A673 (cell line): ENCODE results near the gene LIPK. TPM values are rescaled to one million over a fixed set of nuclear protein-coding genes. Genes with fewer than 3 reads are reported as not detected.

Source experiments
- Bru-seq: library from RNA; stranded (reverse); fragments of 400-500 nt; gene quantifications from one replicate; lab custom pipeline; 2021; lab: Mats Ljungman, UMichigan
- BruChase-seq, 2 experiments: library from RNA; stranded (reverse); fragments of 400-500 nt; gene quantifications; one replicate each; lab custom pipeline; 2021; lab: Mats Ljungman, UMichigan
- BruUV-seq: library from RNA; stranded (reverse); fragments of 400-500 nt; replicated peaks from 2 replicates; lab custom pipeline; 2021; lab: Mats Ljungman, UMichigan
- CTCF ChIA-PET: fragments of 300-600 bp; sonication (Branson Sonifier 250); formaldehyde crosslinking; loops from one replicate; lab custom pipeline; 2022; ENCODE audit warnings: antibody characterized with exemption; lab: Charles Lee
- POLR2A ChIA-PET: fragments of 300-600 bp; sonication (Branson Sonifier 250); formaldehyde crosslinking; loops from one replicate; lab custom pipeline; 2022; ENCODE audit warnings: antibody characterized with exemption; ENCODE audit not compliant: low non-redundant PET; lab: Charles Lee
- DNase-seq: peaks from one replicate; pipeline ENCODE4 v3.0.0-alpha.2; 2015; ENCODE audit warnings: low spot score
- H3K27ac ChIP-seq: fragments of 200-600 bp; sonication (generic); 2 replicates; pipeline ENCODE4 v1.5.1; 2016; ENCODE audit warnings: mixed run types, low read depth, mild to moderate bottlenecking, mixed read lengths, antibody characterized with exemption, low read length; ENCODE audit not compliant: poor library complexity, severe bottlenecking
- H3K27me3 ChIP-seq: fragments of 200-600 bp; sonication (generic); replicated peaks from 2 replicates; pipeline ENCODE4 v1.6.1; 2017; ENCODE audit warnings: mixed run types, low read depth, mild to moderate bottlenecking, mixed read lengths, antibody characterized with exemption, low read length; ENCODE audit not compliant: insufficient read depth, poor library complexity
- H3K36me3 ChIP-seq: fragments of 200-600 bp; sonication (generic); 2 replicates; pipeline ENCODE4 v1.6.1; 2016; ENCODE audit warnings: mixed run types, mild to moderate bottlenecking, mixed read lengths, antibody characterized with exemption, low read length; ENCODE audit not compliant: insufficient read depth, poor library complexity, severe bottlenecking
- H3K4me1 ChIP-seq: fragments of 200-600 bp; sonication (generic); 2 replicates; pipeline ENCODE4 v1.6.1; 2017; ENCODE audit warnings: mixed run types, mild to moderate bottlenecking, mixed read lengths, antibody characterized with exemption, low read length; ENCODE audit not compliant: insufficient read depth, poor library complexity, severe bottlenecking
- H3K4me3 ChIP-seq: fragments of 200-600 bp; sonication (generic); 2 replicates; pipeline ENCODE4 v1.5.1; 2016; ENCODE audit warnings: low read depth, mixed run types, mild to moderate bottlenecking, mixed read lengths, low read length; ENCODE audit not compliant: poor library complexity, severe bottlenecking
- H3K9me3 ChIP-seq: fragments of 200-600 bp; sonication (generic); 2 replicates; pipeline ENCODE4 v1.6.1; 2016; ENCODE audit warnings: mixed run types, low read depth, mild to moderate bottlenecking, mixed read lengths, antibody characterized with exemption, low read length; ENCODE audit not compliant: poor library complexity, severe bottlenecking
- CTCF ChIP-seq: fragments of 300-800, 200-600 bp; sonication (generic); conservative IDR thresholded peaks from 2 replicates; pipeline ENCODE4 v1.5.1; 2017; ENCODE audit warnings: low read depth, mild to moderate bottlenecking, antibody characterized with exemption, low read length, moderate library complexity, mixed read lengths
- EZH2 ChIP-seq: fragments of 200-600 bp; sonication (generic); IDR thresholded peaks from 2 replicates; pipeline ENCODE4 v1.6.1; 2017; ENCODE audit warnings: borderline replicate concordance, low read depth, mild to moderate bottlenecking, mixed read lengths, antibody characterized with exemption, low read length; ENCODE audit not compliant: poor library complexity, severe bottlenecking
- intact Hi-C: fragments of 100-400 bp; cut with micrococcal nuclease; formaldehyde crosslinking; loops from one replicate; pipeline ENCODE4 v1.10.0; 2022; ENCODE audit not compliant: unreplicated experiment
- long read RNA-seq: library from polyadenylated mRNA; stranded (forward); transcript quantifications from one replicate; pipeline ENCODE4 v2.0.0, GENCODE V29; 2022
- total RNA-seq: library from RNA; stranded (reverse); gene quantifications from 2 replicates; pipeline ENCODE4 v1.2.3, GENCODE V29; 2021

Gene LIPK, protein sequence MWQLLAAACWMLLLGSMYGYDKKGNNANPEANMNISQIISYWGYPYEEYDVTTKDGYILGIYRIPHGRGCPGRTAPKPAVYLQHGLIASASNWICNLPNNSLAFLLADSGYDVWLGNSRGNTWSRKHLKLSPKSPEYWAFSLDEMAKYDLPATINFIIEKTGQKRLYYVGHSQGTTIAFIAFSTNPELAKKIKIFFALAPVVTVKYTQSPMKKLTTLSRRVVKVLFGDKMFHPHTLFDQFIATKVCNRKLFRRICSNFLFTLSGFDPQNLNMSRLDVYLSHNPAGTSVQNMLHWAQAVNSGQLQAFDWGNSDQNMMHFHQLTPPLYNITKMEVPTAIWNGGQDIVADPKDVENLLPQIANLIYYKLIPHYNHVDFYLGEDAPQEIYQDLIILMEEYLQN
- total RNA-seq (not detected in 2 replicates), Bru-seq, nascent RNA (not detected), BruChase-seq, experiment 1, labeled RNA remaining after a 2-hour chase (not detected), BruChase-seq, experiment 2, labeled RNA remaining after a 6-hour chase (not detected)
- long read RNA-seq, result 0 reads

DNA sequence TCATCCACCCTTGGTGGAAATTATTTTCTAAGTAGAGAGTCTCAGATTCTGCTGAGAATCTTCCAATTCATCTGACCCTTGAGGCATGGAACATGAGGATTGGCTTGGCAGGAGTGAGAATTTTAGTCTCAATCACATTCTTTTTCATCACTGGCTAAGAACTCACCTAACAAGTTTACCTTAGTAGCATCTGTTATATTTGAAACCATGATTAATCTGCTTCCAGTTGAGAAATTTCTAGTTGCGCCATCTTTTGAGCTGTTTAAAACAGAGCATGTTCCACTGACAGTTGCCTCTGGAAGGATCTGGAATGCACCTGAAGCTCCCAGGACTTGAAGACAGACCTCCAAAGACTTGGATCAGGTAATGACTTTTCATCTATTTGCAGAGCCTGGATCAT is at the start of gene LIPK:
TSS of gene LIPK (plus strand) at position 292 of the 400 bp plus-strand sequence. CDS start 18,295 bp downstream, outside the sequence.
- no peak for TF ChIP-seq CTCF
- TF ChIP-seq EZH2, result no peak
- intact Hi-C loops, result no loop called here
- H3K36me3 ChIP-seq, result no peaks in the 10 kb centered on the region
- H3K27ac ChIP-seq, result no peak within 1 kb of the TSS
- POLR2A ChIA-PET, result no interaction called here
- H3K4me1 ChIP-seq, result no peaks in the 10 kb centered on the region
- BruUV-seq, result no TSS peak
- H3K27me3 ChIP-seq, result no peaks in the 10 kb centered on the region
- CTCF ChIA-PET, result no interaction called here
- DNase-seq, result no peak
- no peaks in the 10 kb centered on the region for H3K9me3 ChIP-seq
- no peak within 1 kb of the TSS for H3K4me3 ChIP-seq

DNA sequence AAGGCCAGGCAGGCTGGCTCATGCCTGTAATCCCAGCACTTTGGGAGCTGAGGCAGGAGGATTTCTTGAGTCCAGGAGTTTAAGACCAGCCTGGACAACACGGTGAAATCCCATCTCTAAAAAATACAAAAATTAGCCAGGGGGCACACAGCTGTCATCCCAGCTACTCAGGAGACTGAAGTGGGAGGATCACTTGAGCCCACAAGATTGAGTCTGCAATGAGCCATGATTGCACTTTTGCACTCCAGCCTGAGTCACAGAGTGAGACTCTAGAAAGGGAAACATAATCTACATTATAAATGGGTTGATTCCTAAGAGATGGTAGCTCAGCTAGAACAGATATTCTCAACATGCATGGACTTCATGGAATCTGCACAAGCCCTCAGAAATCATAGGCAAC is 48.1 kb upstream of the LIPK start:
- DNase-seq, result no peak
- intact Hi-C loops, result no loop called here
- peaks cover 15% of the 10 kb centered on the region for H3K4me1 ChIP-seq
- no peaks in the 10 kb centered on the region for H3K36me3 ChIP-seq
- CTCF ChIA-PET, result no interaction called here
- POLR2A ChIA-PET, result no interaction called here
- no peaks in the 10 kb centered on the region for H3K9me3 ChIP-seq
- no peak overlapping the region for H3K4me3 ChIP-seq
- TF ChIP-seq EZH2 (no peak), CTCF (no peak)
- no TSS peak for BruUV-seq
- H3K27me3 ChIP-seq, result no peaks in the 10 kb centered on the region
- H3K27ac ChIP-seq, result no peak overlapping the region

DNA sequence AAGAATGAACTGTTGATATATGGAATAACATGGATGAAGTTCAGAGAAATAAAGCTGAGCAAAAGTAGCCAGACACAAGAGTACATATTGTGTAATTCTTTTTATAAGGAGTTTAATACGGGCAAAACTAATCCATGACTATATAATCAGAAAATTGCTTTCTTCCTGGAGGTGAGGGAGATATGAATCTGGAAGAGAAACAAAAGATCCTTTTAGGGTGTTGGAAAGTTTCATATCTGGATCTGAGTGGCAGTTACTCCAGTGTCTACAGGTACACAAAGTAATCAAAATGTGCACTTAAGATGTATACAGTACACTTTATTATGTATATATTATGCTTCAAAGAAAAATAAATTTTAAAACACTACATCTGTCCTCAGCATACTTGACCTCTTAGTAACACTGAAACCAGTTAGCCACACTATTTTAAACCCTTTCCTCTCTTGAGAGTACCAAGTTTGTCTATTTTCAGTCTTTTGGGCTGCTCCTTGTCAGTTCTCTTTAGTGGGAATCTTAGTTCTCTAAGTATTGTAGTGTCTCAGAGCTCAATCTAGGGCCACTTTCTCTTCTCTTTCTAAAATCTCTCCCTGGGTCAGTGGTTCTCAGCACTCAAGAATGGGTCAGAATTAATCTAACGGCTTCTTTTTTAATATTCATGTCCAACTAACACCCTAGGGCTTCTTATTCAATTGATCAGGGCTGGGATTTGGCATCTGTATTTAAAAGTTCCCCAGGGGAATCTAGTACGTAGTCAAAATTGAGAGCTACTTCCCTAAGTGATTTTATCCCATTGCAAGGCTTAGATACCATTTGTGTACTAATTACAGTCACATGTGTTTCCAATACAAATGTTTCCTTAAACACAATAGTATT is 46.1 kb upstream of the LIPK start:
- TF ChIP-seq EZH2, result no peak
- TF ChIP-seq CTCF, result no peak
- ChIA-PET CTCF (interaction anchor here (0.9 kb wide), 1 partner anchor 95 kb away, joined by 3 read pairs; no protein-coding TSS in a partner anchor), POLR2A (interaction anchor here (0.6 kb wide), 1 partner anchor 492 kb away, joined by 3 read pairs; no protein-coding TSS in a partner anchor)
- Histone ChIP-seq H3K4me3 (no peak overlapping the region), H3K36me3 (no peaks in the 10 kb centered on the region), H3K27me3 (no peaks in the 10 kb centered on the region), H3K27ac (peak overlapping the region; percentile 50), H3K4me1 (peaks cover 14% of the 10 kb centered on the region), H3K9me3 (no peaks in the 10 kb centered on the region)
- intact Hi-C loops, result no loop called here
- no TSS peak for BruUV-seq
- DNase-seq, result peak; percentile 27
